A673 (cell line): Measurements from ENCODE around the gene TFB1M. TPM values are rescaled to one million over a fixed set of nuclear protein-coding genes. Genes with fewer than 3 reads are reported as not detected.

Experiments used
- BruUV-seq: library from RNA; stranded (reverse); fragments of 400-500 nt; replicated peaks from 2 replicates; lab custom pipeline; 2021; lab: Mats Ljungman, UMichigan
- CTCF ChIA-PET: fragments of 300-600 bp; sonication (Branson Sonifier 250); formaldehyde crosslinking; loops from one replicate; lab custom pipeline; 2022; ENCODE audit warnings: antibody characterized with exemption; lab: Charles Lee
- POLR2A ChIA-PET: fragments of 300-600 bp; sonication (Branson Sonifier 250); formaldehyde crosslinking; loops from one replicate; lab custom pipeline; 2022; ENCODE audit warnings: antibody characterized with exemption; ENCODE audit not compliant: low non-redundant PET; lab: Charles Lee
- DNase-seq: peaks from one replicate; pipeline ENCODE4 v3.0.0-alpha.2; 2015; ENCODE audit warnings: low spot score
- H3K27ac ChIP-seq: fragments of 200-600 bp; sonication (generic); 2 replicates; pipeline ENCODE4 v1.5.1; 2016; ENCODE audit warnings: mixed run types, low read depth, mild to moderate bottlenecking, mixed read lengths, antibody characterized with exemption, low read length; ENCODE audit not compliant: poor library complexity, severe bottlenecking
- H3K27me3 ChIP-seq: fragments of 200-600 bp; sonication (generic); replicated peaks from 2 replicates; pipeline ENCODE4 v1.6.1; 2017; ENCODE audit warnings: mixed run types, low read depth, mild to moderate bottlenecking, mixed read lengths, antibody characterized with exemption, low read length; ENCODE audit not compliant: insufficient read depth, poor library complexity
- H3K36me3 ChIP-seq: fragments of 200-600 bp; sonication (generic); 2 replicates; pipeline ENCODE4 v1.6.1; 2016; ENCODE audit warnings: mixed run types, mild to moderate bottlenecking, mixed read lengths, antibody characterized with exemption, low read length; ENCODE audit not compliant: insufficient read depth, poor library complexity, severe bottlenecking
- H3K4me1 ChIP-seq: fragments of 200-600 bp; sonication (generic); 2 replicates; pipeline ENCODE4 v1.6.1; 2017; ENCODE audit warnings: mixed run types, mild to moderate bottlenecking, mixed read lengths, antibody characterized with exemption, low read length; ENCODE audit not compliant: insufficient read depth, poor library complexity, severe bottlenecking
- H3K4me3 ChIP-seq: fragments of 200-600 bp; sonication (generic); 2 replicates; pipeline ENCODE4 v1.5.1; 2016; ENCODE audit warnings: low read depth, mixed run types, mild to moderate bottlenecking, mixed read lengths, low read length; ENCODE audit not compliant: poor library complexity, severe bottlenecking
- H3K9me3 ChIP-seq: fragments of 200-600 bp; sonication (generic); 2 replicates; pipeline ENCODE4 v1.6.1; 2016; ENCODE audit warnings: mixed run types, low read depth, mild to moderate bottlenecking, mixed read lengths, antibody characterized with exemption, low read length; ENCODE audit not compliant: poor library complexity, severe bottlenecking
- CTCF ChIP-seq: fragments of 300-800, 200-600 bp; sonication (generic); conservative IDR thresholded peaks from 2 replicates; pipeline ENCODE4 v1.5.1; 2017; ENCODE audit warnings: low read depth, mild to moderate bottlenecking, antibody characterized with exemption, low read length, moderate library complexity, mixed read lengths
- EZH2 ChIP-seq: fragments of 200-600 bp; sonication (generic); IDR thresholded peaks from 2 replicates; pipeline ENCODE4 v1.6.1; 2017; ENCODE audit warnings: borderline replicate concordance, low read depth, mild to moderate bottlenecking, mixed read lengths, antibody characterized with exemption, low read length; ENCODE audit not compliant: poor library complexity, severe bottlenecking
- intact Hi-C: fragments of 100-400 bp; cut with micrococcal nuclease; formaldehyde crosslinking; loops from one replicate; pipeline ENCODE4 v1.10.0; 2022; ENCODE audit not compliant: unreplicated experiment
- total RNA-seq: library from RNA; stranded (reverse); gene quantifications from 2 replicates; pipeline ENCODE4 v1.2.3, GENCODE V29; 2021

The TFB1M gene
- total RNA-seq, 1 experiment from 2014 or later, result 40.3 TPM

- ChIA-PET CTCF (no interaction called here), POLR2A (no interaction called here)
- no peak for DNase-seq
- Histone ChIP-seq H3K27ac (no peak overlapping the region), H3K4me1 (no peaks in the 10 kb centered on the region), H3K9me3 (peaks cover 20% of the 10 kb centered on the region), H3K27me3 (no peaks in the 10 kb centered on the region), H3K4me3 (no peak overlapping the region), H3K36me3 (no peaks in the 10 kb centered on the region)
- intact Hi-C loops, result no loop called here
- BruUV-seq, result no TSS peak
- no peak for TF ChIP-seq EZH2
- TF ChIP-seq CTCF, result no peak
These were observed 38.5 kb upstream of the TFB1M start for GRCh38 chr6:155352811-155353210.

- POLR2A ChIA-PET, result no interaction called here
- BruUV-seq, result no TSS peak
- Histone ChIP-seq H3K4me1 (no peaks in the 10 kb centered on the region), H3K27me3 (no peaks in the 10 kb centered on the region), H3K9me3 (peaks cover 20% of the 10 kb centered on the region), H3K36me3 (no peaks in the 10 kb centered on the region), H3K4me3 (no peak overlapping the region), H3K27ac (no peak overlapping the region)
- CTCF ChIA-PET, result no interaction called here
- TF ChIP-seq CTCF, result no peak
- DNase-seq, result no peak
- intact Hi-C loops, result no loop called here
These were observed 37.8 kb upstream of the TFB1M start for GRCh38 chr6:155352130-155352420.

- TF ChIP-seq EZH2, result no peak
- no peak for TF ChIP-seq CTCF
- Histone ChIP-seq H3K4me3 (no peak overlapping the region), H3K27ac (no peak overlapping the region), H3K36me3 (no peaks in the 10 kb centered on the region), H3K4me1 (no peaks in the 10 kb centered on the region), H3K9me3 (peaks cover 20% of the 10 kb centered on the region), H3K27me3 (no peaks in the 10 kb centered on the region)
- intact Hi-C loops, result no loop called here
- DNase-seq, result no peak
- POLR2A ChIA-PET, result no interaction called here
- CTCF ChIA-PET, result no interaction called here
- no TSS peak for BruUV-seq
These were observed 37.2 kb upstream of the TFB1M start for GRCh38 chr6:155351273-155352129.
